PFSK-1 (cell line): ENCODE measurements around the gene JAG1.

ENCODE experiments used
- FOXP2 ChIP-seq: optimal IDR thresholded peaks from 2 replicates; pipeline ENCODE3; 2011; ENCODE audit warnings: borderline replicate concordance, control low read depth, inconsistent platforms; ENCODE audit not compliant: insufficient read depth; ENCODE audit errors: extremely low read length, extremely low read depth
- POLR2AphosphoS5 ChIP-seq: IDR thresholded peaks from 2 replicates; pipeline ENCODE4 v1.6.1; 2012; ENCODE audit warnings: low read depth, mild to moderate bottlenecking, control low read depth, low read length, moderate library complexity
- SIN3A ChIP-seq: IDR thresholded peaks from 2 replicates; pipeline ENCODE4 v1.6.1; 2012; ENCODE audit warnings: mild to moderate bottlenecking, low read length, moderate library complexity, borderline replicate concordance; ENCODE audit not compliant: insufficient read depth
- TAF1 ChIP-seq: IDR thresholded peaks from 2 replicates; pipeline ENCODE4 v1.6.1; 2012; ENCODE audit warnings: low read length, control low read depth, borderline replicate concordance; ENCODE audit not compliant: insufficient read depth
- TF ChIP-seq, protein P1 (sequence below), 2 experiments: IDR thresholded peaks; 2 replicates each; pipeline versions ENCODE4 v1.6.1 to v1.8.0; 2011 to 2012; ENCODE audit warnings: low read depth in 2 of 2, low read length in 2 of 2, control low read depth in 1 of 2, inconsistent platforms in 1 of 2, mild to moderate bottlenecking in 1 of 2, moderate library complexity in 1 of 2; ENCODE audit not compliant: insufficient read depth in 1 of 2

JAG1 gene

DNA sequence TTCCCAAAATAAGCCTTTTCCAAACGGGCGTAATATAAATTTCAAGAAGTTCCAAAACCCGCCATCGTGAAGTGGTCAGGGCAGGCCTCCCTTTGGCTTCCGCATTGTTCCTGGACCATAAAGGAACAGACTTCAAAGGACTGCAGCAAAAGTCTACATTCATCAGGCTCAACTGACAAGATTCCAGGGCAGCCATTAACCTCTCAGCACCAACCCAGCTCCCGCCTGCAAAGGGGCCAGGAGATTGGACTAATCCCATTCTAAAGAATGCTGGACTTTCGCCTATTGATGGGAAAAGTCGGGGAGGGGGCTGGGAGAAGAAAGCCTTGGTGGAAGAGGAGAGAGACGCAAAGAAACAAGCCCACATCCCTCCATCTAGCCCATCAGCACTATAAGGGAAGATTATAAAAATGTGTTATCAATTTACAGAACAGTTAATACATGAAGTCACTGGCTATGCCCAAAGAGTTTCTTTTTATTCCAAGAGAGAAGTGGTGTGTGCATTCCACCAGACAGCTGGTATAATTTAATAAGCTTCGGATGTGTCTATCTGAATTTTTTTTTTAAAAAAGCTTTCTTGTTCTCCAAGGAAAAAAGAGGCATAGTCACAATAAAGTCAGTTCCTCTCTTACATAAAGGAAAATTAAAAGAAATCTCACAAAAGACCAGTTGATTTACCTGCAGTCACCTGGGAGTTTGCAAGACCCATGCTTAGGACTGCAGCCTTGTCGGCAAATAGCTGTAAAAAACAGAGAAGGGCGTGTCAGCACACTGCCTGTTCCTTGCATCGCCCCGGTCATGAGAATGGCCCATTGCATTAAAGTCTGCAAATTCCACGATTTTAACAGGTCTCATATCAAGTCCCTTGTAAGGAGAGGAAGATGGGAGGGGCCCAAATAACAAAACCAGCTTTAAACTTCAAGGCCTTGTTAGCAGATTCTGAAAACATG lies 17.8 kb downstream of the JAG1 start:
- no peak for TF ChIP-seq POLR2AphosphoS5

GRCh38 chr20:10654630-10655029 lies 19.2 kb downstream of the JAG1 start:
- TF ChIP-seq SIN3A = no peak
- no peak for TF ChIP-seq POLR2AphosphoS5
- no peak for TF ChIP-seq TAF1
- TF ChIP-seq, protein P1, sequence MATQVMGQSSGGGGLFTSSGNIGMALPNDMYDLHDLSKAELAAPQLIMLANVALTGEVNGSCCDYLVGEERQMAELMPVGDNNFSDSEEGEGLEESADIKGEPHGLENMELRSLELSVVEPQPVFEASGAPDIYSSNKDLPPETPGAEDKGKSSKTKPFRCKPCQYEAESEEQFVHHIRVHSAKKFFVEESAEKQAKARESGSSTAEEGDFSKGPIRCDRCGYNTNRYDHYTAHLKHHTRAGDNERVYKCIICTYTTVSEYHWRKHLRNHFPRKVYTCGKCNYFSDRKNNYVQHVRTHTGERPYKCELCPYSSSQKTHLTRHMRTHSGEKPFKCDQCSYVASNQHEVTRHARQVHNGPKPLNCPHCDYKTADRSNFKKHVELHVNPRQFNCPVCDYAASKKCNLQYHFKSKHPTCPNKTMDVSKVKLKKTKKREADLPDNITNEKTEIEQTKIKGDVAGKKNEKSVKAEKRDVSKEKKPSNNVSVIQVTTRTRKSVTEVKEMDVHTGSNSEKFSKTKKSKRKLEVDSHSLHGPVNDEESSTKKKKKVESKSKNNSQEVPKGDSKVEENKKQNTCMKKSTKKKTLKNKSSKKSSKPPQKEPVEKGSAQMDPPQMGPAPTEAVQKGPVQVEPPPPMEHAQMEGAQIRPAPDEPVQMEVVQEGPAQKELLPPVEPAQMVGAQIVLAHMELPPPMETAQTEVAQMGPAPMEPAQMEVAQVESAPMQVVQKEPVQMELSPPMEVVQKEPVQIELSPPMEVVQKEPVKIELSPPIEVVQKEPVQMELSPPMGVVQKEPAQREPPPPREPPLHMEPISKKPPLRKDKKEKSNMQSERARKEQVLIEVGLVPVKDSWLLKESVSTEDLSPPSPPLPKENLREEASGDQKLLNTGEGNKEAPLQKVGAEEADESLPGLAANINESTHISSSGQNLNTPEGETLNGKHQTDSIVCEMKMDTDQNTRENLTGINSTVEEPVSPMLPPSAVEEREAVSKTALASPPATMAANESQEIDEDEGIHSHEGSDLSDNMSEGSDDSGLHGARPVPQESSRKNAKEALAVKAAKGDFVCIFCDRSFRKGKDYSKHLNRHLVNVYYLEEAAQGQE (IDR thresholded peaks at IDR 0.05; ENCODE audit: insufficient read depth in 1 of 2, low read depth in 2 of 2, low read length in 2 of 2) = no peak

DNA sequence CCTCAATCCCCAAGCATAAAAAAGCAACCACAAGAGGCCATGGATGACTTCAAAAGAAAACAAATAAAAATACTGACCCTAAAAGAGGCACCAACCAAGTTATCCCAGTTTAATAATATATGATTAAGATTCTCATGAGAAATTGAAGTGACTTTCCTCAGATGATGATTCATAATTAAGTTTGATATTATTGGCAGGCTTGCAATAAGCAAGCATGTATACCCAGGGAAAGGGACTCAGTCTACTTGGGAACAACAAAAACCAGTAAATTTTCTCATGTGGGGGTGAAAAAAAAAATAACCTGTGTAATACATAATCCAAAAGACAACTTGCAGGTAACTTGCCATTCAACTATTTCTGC lies 19.6 kb downstream of the JAG1 start:
- TF ChIP-seq POLR2AphosphoS5 = no peak
- TF ChIP-seq, protein P1 (IDR thresholded peaks at IDR 0.05; ENCODE audit: insufficient read depth in 1 of 2, low read depth in 2 of 2, low read length in 2 of 2) = no peak
- no peak for TF ChIP-seq TAF1

DNA sequence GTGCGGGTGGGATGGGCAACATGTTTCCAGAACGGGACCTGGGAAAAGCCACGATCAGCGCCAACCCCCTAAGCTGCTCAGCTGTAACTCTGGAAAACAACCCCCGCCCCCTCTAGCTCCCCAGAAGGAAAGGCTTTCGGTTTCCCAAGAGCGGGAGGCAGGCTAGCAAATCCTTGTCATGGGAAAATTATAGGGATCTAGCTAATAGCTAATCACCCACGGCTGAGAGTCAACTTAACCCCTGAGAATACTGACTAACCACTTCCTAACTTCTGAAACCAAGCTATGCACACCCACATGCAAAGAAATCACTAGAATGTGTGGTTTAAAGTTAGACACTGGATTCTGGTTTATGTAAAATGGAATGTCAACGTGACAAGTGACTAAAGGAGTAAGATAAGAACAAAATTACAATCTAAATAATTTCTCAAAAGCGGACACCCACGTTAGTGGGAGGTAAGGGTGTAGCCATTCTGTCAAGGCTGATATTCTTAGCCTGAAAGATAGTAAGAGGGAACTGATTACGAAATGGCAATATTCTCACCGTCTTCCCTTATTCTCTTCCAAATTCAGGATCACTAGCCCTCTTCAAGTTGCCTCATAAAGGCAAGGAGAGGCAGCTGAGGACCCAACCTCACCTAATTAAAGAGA lies 20.1 kb downstream of the JAG1 start:
- TF ChIP-seq, protein P1 (IDR thresholded peaks at IDR 0.05; ENCODE audit: insufficient read depth in 1 of 2, low read depth in 2 of 2, low read length in 2 of 2) = no peak
- TF ChIP-seq TAF1 = no peak
- TF ChIP-seq POLR2AphosphoS5 = no peak
- no peak for TF ChIP-seq FOXP2
- TF ChIP-seq SIN3A = no peak

DNA sequence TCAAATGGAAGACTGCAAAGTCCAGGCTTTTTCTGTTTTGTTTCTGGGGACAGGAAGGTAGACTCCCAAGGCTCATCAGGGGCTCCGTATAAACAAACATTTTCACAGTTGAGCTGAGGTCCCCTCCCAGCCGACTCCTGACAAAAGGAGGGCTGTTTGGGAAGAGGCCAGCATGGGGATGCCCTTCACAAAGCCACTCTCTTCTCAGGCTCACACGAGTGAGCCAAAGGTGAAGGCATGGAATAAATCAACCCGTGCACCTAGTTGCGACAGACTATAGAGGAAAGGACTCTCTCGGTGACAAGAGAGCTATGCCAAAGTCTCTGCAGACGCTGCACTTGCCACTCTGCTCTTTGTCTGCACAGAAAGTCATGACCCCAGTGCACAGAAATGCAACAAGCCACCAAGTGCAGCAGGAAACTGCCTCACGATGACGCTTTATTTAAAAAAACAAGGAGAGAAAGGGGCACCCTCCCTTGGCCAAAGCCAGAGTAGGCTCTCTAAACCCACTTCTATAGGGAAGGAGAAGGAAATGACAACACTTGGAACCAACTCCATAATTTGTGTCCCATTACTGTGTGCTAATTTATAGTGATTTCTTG lies 21.0 kb downstream of the JAG1 start:
- TF ChIP-seq TAF1 = no peak
- TF ChIP-seq SIN3A = no peak
- TF ChIP-seq FOXP2 = no peak
- TF ChIP-seq, protein P1 (IDR thresholded peaks at IDR 0.05; ENCODE audit: insufficient read depth in 1 of 2, low read depth in 2 of 2, low read length in 2 of 2) = no peak
- no peak for TF ChIP-seq POLR2AphosphoS5
